Hepatocyte (in vitro differentiated cells): ENCODE data around the gene MAP3K3. TPM values are rescaled to one million over a fixed set of nuclear protein-coding genes. Genes with fewer than 3 reads are reported as not detected.

ENCODE experiments used
- DNase-seq: peaks from one replicate; pipeline ENCODE4 v3.0.0-alpha.2; 2016; ENCODE audit warnings: low spot score
- H2AFZ ChIP-seq: fragments of 200-600 bp; sonication (generic); 2 replicates; pipeline ENCODE4 v1.6.0; 2016; ENCODE audit warnings: antibody characterized with exemption, mild to moderate bottlenecking
- H3K27ac ChIP-seq: fragments of 200-600 bp; sonication (generic); 2 replicates; pipeline ENCODE4 v1.5.1; 2016; ENCODE audit warnings: mild to moderate bottlenecking
- H3K27me3 ChIP-seq: fragments of 200-600 bp; sonication (generic); 2 replicates; pipeline ENCODE4 v1.6.1; 2016
- H3K36me3 ChIP-seq: fragments of 200-600 bp; sonication (generic); replicated peaks from 2 replicates; pipeline ENCODE4 v1.5.1; 2016; ENCODE audit warnings: low read depth; ENCODE audit not compliant: insufficient read depth
- H3K4me1 ChIP-seq: fragments of 200-600 bp; sonication (generic); 2 replicates; pipeline ENCODE4 v1.5.1; 2016; ENCODE audit warnings: mild to moderate bottlenecking, moderate library complexity; ENCODE audit not compliant: insufficient read depth
- H3K4me2 ChIP-seq: fragments of 200-600 bp; sonication (generic); 2 replicates; pipeline ENCODE4 v1.6.0; 2016
- H3K4me3 ChIP-seq: fragments of 200-600 bp; sonication (generic); 2 replicates; pipeline ENCODE4 v1.5.1; 2016; ENCODE audit warnings: mild to moderate bottlenecking
- H3K79me2 ChIP-seq: fragments of 200-600 bp; sonication (generic); 2 replicates; pipeline ENCODE4 v1.6.0; 2017; ENCODE audit warnings: mild to moderate bottlenecking
- H3K9me2 ChIP-seq: fragments of 200-600 bp; sonication (generic); replicated peaks from 2 replicates; pipeline ENCODE4 v1.6.0; 2017; ENCODE audit warnings: mild to moderate bottlenecking; ENCODE audit not compliant: insufficient read depth
- H3K9me3 ChIP-seq: fragments of 200-600 bp; sonication (generic); 2 replicates; pipeline ENCODE4 v1.5.1; 2016; ENCODE audit warnings: low read depth, mild to moderate bottlenecking
- H4K20me1 ChIP-seq: fragments of 200-600 bp; sonication (generic); 2 replicates; pipeline ENCODE4 v1.6.0; 2016; ENCODE audit warnings: mild to moderate bottlenecking; ENCODE audit not compliant: insufficient read depth, poor library complexity, severe bottlenecking
- EZH2 ChIP-seq: fragments of 200-600 bp; sonication (generic); IDR thresholded peaks from 2 replicates; pipeline ENCODE4 v1.6.1; 2016; ENCODE audit warnings: antibody characterized with exemption, mild to moderate bottlenecking, borderline replicate concordance
- EZH2phosphoT487 ChIP-seq: fragments of 200-600 bp; sonication (generic); IDR thresholded peaks from one replicate; pipeline ENCODE4 v1.6.1; 2018; ENCODE audit warnings: antibody characterized with exemption, mild to moderate bottlenecking, low read depth, moderate library complexity; ENCODE audit not compliant: unreplicated experiment, severe bottlenecking
- WGBS: methylation state at CpG from one replicate; pipeline ENCODE4 v1.1.6; 2016; ENCODE audit warnings: low lambda C conversion rate; ENCODE audit errors: missing lambda C conversion rate; 5-methylcytosine and 5-hydroxymethylcytosine counted together
- polyA plus RNA-seq: library from polyadenylated mRNA; unstranded; fragments of >200 nt; fragmentation: Nextera tagmentation; extraction: Ambion mirVana; gene quantifications from 2 replicates; pipeline ENCODE4 v1.2.1, GENCODE V29; 2016
- total RNA-seq: library from RNA; depleted of rRNA; stranded (reverse); fragments of >200 nt; gene quantifications from 2 replicates; pipeline ENCODE4 v1.2.3, GENCODE V29; 2014
- TF ChIP-seq, protein P1 (sequence below): fragments of 200-600 bp; sonication (generic); IDR thresholded peaks from 2 replicates; pipeline ENCODE4 v1.5.1; 2016; ENCODE audit warnings: antibody characterized with exemption, mild to moderate bottlenecking; ENCODE audit not compliant: poor library complexity

Gene MAP3K3
- total and polyA plus RNA-seq, 2 experiments from 2014 or later = 13.4 to 15.5 TPM

DNA sequence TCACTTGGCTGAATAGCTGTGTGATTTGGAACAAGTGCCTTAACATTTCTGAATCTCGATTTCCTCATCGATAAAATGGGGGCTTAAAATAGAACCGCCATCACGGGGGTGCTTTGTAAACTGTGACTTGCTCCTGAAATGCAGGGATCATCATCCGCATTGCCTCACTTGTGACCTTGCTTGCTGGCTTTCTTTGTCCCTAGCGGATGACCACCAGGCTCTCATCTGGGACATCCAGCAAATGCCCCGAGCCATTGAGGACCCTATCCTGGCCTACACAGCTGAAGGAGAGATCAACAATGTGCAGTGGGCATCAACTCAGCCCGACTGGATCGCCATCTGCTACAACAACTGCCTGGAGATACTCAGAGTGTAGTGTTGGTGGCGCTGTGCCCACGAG, 33.4 kb upstream of the MAP3K3 start:
- H3K4me1 ChIP-seq = no peaks in the 10 kb centered on the region
- H3K9me3 ChIP-seq = no peaks in the 10 kb centered on the region
- no peak overlapping the region for H3K4me3 ChIP-seq
- H3K27ac ChIP-seq = no peak overlapping the region
- 97% methylated on average over 11 of the region's 11 CpGs for WGBS
- no peak overlapping the region for H3K4me2 ChIP-seq
- no peaks in the 10 kb centered on the region for H3K79me2 ChIP-seq
- H2AFZ ChIP-seq = no peak overlapping the region
- no peaks in the 10 kb centered on the region for H4K20me1 ChIP-seq
- TF ChIP-seq EZH2phosphoT487 (no peak), EZH2 (no peak)
- TF ChIP-seq, protein P1, sequence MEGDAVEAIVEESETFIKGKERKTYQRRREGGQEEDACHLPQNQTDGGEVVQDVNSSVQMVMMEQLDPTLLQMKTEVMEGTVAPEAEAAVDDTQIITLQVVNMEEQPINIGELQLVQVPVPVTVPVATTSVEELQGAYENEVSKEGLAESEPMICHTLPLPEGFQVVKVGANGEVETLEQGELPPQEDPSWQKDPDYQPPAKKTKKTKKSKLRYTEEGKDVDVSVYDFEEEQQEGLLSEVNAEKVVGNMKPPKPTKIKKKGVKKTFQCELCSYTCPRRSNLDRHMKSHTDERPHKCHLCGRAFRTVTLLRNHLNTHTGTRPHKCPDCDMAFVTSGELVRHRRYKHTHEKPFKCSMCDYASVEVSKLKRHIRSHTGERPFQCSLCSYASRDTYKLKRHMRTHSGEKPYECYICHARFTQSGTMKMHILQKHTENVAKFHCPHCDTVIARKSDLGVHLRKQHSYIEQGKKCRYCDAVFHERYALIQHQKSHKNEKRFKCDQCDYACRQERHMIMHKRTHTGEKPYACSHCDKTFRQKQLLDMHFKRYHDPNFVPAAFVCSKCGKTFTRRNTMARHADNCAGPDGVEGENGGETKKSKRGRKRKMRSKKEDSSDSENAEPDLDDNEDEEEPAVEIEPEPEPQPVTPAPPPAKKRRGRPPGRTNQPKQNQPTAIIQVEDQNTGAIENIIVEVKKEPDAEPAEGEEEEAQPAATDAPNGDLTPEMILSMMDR = no peak
- no peaks in the 10 kb centered on the region for H3K36me3 ChIP-seq
- H3K27me3 ChIP-seq = no peaks in the 10 kb centered on the region
- H3K9me2 ChIP-seq = no peaks in the 10 kb centered on the region
- no peak for DNase-seq

DNA sequence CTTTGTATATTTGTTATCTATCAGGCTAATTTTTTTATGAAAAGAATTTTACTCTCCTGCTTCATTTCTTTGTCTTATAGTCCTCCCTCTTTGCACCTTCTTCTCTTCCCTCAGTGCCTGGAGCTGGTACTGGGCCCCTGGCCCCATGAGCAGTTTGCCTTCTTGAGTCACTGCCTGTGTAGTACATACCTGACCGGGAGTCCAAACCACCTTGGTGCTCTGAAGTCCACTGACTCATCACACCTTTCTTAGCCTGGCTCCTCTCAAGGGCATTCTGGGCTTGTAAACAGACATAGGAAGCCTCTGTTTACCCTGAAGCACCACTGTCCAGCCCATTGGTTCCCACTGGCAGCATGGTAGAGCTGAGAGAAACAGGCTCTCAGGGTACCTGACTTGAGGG, 32.6 kb upstream of the MAP3K3 start:
- TF ChIP-seq EZH2 (no peak), EZH2phosphoT487 (no peak)
- TF ChIP-seq, protein P1 = no peak
- no peak overlapping the region for H2AFZ ChIP-seq
- no peaks in the 10 kb centered on the region for H3K4me1 ChIP-seq
- WGBS = 86% methylated on average over 1 of the region's 1 CpG
- no peaks in the 10 kb centered on the region for H3K9me2 ChIP-seq
- no peaks in the 10 kb centered on the region for H3K9me3 ChIP-seq
- H3K36me3 ChIP-seq = no peaks in the 10 kb centered on the region
- peak overlapping the region; percentile 55 for H3K27ac ChIP-seq
- no peaks in the 10 kb centered on the region for H3K79me2 ChIP-seq
- H3K4me3 ChIP-seq = no peak overlapping the region
- no peaks in the 10 kb centered on the region for H3K27me3 ChIP-seq
- H3K4me2 ChIP-seq = no peak overlapping the region
- DNase-seq = peak; percentile 17
- no peaks in the 10 kb centered on the region for H4K20me1 ChIP-seq

DNA sequence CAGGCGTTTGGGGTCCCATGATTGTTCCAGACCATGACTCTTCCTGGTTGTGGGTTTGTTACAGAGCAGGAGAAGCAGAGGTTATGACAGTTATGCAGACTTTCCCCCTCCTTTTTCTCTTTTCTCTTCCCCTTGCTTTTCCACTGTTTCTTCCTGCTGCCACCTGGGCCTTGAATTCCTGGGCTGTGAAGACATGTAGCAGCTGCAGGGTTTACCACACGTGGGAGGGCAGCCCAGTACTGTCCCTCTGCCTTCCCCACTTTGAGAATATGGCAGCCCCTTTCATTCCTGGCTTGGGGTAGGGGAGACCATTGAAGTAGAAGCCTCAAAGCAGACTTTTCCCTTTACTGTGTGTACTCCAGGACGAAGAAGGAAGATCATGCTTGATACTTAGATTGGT, 29.4 kb upstream of the MAP3K3 start:
- Histone ChIP-seq H3K4me2 (no peak overlapping the region), H3K4me1 (no peaks in the 10 kb centered on the region), H3K9me2 (no peaks in the 10 kb centered on the region), H3K9me3 (no peaks in the 10 kb centered on the region), H3K27me3 (no peaks in the 10 kb centered on the region), H3K36me3 (no peaks in the 10 kb centered on the region), H2AFZ (no peak overlapping the region), H4K20me1 (no peaks in the 10 kb centered on the region), H3K4me3 (no peak overlapping the region), H3K27ac (no peak overlapping the region), H3K79me2 (no peaks in the 10 kb centered on the region)
- no peak for DNase-seq
- TF ChIP-seq, protein P1 = no peak
- TF ChIP-seq EZH2phosphoT487 (no peak), EZH2 (no peak)
- 89% methylated on average over 3 of the region's 3 CpGs for WGBS

DNA sequence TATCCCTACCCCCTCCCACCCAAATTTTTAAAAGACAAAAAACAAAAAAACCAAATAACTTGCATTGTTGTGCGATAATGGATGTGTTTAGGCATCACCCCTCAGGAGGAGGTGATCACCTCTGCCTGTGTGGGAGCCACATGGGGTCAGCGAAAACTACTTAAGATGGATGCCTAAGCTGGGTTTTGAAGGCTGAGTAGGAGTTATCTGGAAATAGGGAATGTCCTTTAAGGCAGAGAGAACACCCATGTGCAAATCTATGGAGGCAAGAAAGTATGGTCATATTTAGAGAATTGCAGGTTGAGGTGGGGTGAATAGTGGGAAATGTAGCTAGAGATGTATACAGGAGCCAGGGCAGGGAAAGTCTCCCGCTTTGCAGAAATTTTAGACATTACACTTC, 27.1 kb upstream of the MAP3K3 start:
- Histone ChIP-seq H3K9me2 (no peaks in the 10 kb centered on the region), H3K4me3 (no peak overlapping the region), H3K9me3 (no peaks in the 10 kb centered on the region), H3K4me1 (peaks cover 4% of the 10 kb centered on the region), H3K27ac (no peak overlapping the region), H3K36me3 (no peaks in the 10 kb centered on the region), H3K4me2 (no peak overlapping the region), H2AFZ (no peak overlapping the region), H3K79me2 (no peaks in the 10 kb centered on the region), H3K27me3 (no peaks in the 10 kb centered on the region), H4K20me1 (no peaks in the 10 kb centered on the region)
- TF ChIP-seq EZH2phosphoT487 (no peak), EZH2 (no peak)
- TF ChIP-seq, protein P1 = no peak
- 99% methylated on average over 3 of the region's 3 CpGs for WGBS
- no peak for DNase-seq
